GM19438 (cell line): ENCODE results near the gene CABP4.
"Not testable (repeated sequence)": the region's sequence is repeated elsewhere in the genome, so short reads cannot be mapped to it uniquely, and the experiment has no call there.

Source experiments
- ATAC-seq: cut with Tn5 transposase; IDR thresholded peaks from one replicate; pipeline ENCODE4 v1.9.1; 2021; ENCODE audit warnings: low read depth; ENCODE audit not compliant: unreplicated experiment

Gene CABP4

DNA sequence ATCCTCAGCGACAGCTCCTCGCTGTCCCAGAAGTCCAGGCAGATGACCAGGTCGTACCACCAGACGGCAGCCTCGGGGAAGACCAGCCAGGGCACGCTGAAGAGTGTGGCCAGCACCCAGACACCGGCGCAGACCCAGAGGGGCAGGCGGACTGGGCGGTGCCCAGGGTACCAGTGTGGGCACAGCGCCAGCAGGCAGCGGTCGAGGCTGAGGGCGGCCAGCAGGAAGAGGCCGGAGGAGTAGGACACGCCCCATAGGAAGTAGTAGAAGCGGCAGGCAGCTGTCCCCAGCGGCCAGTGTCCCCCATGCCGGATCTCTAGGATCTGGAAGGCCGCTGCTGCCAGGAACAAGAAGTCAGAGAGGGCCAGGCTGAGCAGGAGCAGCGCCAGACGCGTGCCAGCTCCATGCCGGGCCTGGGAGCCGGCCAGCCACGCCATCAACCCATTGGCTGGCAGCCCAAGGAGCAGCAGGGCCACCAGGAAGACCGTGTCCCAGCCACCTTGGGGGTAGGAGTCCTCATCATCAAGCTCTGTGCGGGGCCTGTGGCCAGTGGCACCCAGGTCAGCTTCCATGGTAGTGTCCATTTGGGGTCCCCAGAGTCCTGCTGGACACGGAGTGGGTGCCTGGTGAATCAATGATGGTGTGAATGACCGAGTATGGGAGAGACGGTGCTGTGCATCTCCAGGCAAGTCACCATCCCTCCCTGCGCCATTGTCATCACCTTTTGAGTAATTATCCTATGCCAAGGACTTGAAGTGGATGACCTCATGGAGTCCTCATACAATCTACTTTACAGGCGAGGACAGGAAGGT lies 2.8 kb upstream of the CABP4 start, which contains the start of gene GPR152:
TSS of gene GPR152 (minus strand) at position 589 of the 812 bp plus-strand sequence. CDS start at position 584, 5 bp downstream.
- ATAC-seq = no peak

DNA sequence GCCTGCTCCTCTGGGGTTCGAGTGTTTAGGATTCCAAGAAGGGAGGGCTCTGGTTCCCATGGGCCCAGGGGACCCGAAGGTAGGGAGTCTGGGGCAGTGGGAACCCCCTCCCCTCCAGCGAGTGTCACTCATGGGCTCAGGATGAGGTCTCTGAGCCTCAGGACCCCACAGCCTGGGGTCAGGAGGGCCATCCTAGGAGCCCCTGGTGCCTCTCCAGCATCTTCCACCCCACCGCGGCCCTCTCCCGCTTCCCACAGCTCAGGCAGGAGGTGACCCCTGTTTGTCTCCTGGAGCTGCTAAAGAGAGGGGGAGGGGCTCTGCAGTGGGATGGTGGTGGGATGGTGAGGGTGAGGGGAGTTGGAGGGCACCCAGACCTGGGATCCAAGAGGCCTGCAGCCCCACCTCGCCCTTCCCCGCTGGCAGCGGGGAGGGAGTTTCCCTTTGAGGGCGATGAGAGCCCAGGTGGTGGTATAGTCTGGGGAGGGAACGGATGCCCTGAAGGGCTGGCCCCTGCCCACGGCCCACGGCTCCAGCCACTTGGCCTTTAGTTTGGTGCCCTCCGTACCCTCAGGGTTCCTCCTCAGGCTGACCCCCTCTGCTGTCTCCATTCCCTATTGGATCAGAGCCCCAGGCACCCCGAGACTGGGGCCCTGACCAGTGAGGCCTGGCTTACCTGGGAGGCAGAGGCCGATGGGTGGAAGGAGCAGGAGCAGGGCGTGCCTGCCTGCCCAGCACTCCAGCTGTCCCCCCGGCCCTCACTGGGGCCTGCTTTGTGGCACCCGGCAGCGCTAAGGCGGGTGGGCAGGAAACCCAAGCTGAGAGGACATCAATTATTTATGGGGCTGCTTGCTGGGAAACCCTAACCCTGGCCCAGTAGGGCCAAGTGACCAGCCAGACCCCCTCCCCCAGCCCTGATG lies 1.1 kb upstream of the CABP4 start:
- ATAC-seq = no peak

DNA sequence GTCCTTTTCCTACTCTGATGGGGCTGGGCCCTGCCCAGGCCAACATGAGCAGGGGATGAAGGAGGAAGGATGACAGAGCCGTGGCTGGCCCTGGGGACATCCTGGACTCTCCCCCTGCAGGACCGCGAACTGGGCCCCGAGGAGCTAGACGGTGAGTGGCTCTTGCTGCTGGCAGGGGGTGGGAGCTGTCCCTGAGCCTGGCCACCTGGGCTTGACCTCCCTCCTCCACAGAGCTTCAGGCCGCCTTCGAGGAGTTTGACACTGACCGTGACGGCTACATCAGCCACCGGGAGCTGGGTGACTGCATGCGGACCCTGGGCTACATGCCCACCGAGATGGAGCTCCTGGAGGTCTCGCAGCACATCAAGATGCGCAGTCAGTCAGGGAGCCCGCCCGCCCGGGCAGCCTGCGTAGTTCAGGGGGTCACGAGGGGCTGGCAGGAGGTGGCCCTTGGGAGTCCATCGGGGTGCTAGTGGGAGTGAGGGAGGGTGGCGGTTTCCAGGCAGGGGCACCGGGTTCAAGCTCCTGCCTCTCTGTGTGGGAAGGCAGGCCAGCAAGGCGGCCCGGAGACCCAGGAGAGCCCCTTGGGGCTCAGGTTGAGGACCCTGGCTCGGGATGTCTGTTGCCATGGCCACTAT lies 1.0 kb downstream of the CABP4 start:
- no peak for ATAC-seq

- no peak for ATAC-seq
These were observed 2.3 kb downstream of the CABP4 start for GRCh38 chr11:67457453-67457852.

GRCh38 chr11:67458266-67458665 lies 3.1 kb downstream of the CABP4 start:
- ATAC-seq = no peak

GRCh38 chr11:67463186-67463585 lies 8.0 kb downstream of the CABP4 start:
- ATAC-seq = no peak

GRCh38 chr11:67463680-67464410 lies 8.7 kb downstream of the CABP4 start:
- ATAC-seq = no peak

DNA sequence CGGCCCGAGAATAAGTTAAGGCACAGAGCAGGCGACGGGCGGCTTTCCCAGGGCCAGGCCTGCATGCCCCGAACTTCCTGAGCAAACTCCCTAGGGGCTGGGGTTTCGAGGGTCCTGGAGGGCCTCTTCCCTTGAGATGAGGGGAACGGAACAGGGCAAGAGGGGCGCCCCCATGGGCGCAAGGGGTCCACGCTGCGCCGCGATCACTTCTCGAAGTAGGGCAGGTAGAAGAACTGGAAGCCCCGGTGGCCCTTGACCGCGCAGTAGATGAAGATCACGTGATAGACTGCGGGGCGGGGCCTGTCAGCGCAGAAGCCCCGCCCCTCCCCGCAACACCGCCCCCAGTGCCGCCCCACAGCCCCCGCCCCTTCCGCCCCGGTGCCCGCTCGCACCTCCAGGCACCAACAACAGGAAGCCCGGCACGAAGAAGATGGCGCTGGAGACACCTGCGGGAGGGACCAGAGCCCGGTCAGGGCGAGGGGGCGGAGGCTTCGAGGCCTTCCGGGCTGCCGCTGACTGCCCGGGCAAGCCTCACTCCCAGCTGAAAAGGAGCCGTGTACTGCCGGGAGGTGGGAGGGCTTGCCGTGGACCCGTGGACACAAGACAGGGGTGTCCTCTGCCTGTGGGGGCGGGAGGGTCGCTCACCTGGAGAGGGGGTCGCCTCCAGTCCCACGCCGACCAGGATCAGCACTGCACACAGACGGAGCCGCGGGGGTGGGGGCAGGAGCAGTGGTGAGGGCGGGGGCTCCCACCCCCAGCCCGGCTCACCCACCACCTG lies 9.4 kb downstream of the CABP4 start:
- peak; percentile 44 for ATAC-seq

DNA sequence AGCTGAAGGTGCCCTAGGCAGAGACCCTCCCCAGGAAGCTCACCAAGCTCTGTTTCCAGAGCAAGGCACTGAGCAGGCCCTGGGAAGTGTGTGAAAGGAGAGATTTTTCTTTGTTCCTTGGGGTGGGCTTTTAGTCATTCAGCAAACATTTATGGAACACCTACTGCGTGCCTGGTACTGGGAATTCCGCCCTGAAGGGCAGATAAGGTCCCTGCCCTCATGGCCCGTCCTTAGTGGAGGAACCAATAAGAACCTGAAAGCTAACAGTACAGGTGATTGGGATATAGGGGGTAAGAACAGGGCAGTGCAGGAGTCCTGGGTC lies 10.0 kb downstream of the CABP4 start:
- ATAC-seq = no peak

GRCh38 chr11:67465530-67465929 lies 10.4 kb downstream of the CABP4 start:
- not testable (repeated sequence) for ATAC-seq

GRCh38 chr11:67466367-67466766 lies 11.2 kb downstream of the CABP4 start:
- no peak for ATAC-seq

GRCh38 chr11:67466962-67467771 lies 12.0 kb downstream of the CABP4 start:
- no peak for ATAC-seq

GRCh38 chr11:67468056-67468455 lies 12.9 kb downstream of the CABP4 start:
- no peak for ATAC-seq

- ATAC-seq = no peak
These were observed 13.3 kb downstream of the CABP4 start for GRCh38 chr11:67468456-67468758.

- ATAC-seq = peak; percentile 55
These were observed 13.8 kb downstream of the CABP4 start, which contains the start of gene TMEM134 for GRCh38 chr11:67468759-67469507. Gene TMEM134 (minus strand): TSS chr11:67469251. CDS start chr11:67469192, 59 bp downstream.

DNA sequence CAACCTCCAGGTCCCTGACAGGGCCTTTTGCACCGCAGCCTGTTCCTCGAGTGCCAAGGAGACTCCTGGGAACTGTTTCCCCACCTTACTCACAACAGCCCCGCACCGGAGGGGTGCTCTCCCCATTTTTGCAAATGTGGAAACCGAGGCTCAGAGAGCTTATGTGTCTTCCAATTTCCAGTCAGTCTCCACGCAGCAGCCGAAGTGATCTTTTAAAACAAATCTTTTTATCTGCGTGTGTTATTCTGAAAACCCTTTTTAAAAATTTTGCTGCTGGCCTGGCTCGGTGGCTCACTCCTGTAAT lies 14.3 kb downstream of the CABP4 start:
- ATAC-seq = no peak

GRCh38 chr11:67470337-67471002 lies 15.3 kb downstream of the CABP4 start:
- ATAC-seq = no peak

DNA sequence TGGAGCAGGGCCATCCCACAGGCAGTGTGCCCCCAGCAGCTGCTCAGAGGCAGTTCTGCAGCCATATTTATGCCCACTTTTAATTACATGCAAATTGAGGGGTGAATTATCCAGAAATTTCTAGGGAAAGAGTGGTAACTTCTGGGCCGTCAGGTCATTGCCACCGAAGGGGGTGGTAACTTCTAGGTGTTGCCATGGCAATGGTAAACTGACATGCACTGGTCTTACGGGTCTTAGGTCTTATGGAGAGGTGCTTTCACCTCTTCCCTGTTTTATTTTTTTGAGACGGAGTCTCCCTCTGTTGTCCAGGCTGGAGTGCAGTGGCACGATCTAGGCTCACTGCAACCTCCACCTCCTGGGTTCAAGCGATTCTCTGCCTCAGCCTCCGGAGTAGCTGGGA lies 17.7 kb downstream of the CABP4 start:
- ATAC-seq = no peak
